ENCODE results near the gene SLC7A1.

Gene SLC7A1

DNA sequence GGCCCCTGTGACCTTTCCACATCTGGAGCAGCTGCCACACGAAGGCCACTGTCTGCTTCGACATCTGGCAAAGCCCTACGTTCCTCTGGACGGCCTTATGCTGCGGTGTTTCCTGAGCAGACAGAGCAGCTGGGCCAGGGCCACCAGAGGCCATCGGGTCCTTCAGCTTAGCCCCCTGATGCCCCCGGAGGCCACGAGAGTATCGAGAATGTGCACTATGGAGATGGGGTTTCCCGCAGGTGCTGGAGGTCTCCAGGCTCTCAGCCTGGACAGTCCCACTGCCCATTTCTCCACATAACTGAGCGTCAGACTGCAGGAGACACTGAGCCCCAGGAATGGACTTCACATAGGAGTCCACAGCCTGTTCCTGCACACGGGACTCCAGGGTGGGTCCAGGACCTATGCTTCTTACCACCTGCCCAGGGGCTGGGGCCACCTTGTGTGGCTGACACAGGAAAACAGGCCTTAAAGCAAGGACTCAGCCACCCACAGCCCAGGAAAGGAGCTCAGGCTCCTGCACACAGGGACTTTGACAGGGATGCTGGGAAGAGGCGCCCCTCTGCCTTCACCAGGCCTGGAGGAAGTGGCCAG is 80.7 kb downstream of the SLC7A1 start:
- Mint-ChIP-seq H3K9me3 (no peaks in the 10 kb centered on the region), H3K36me3 (ENCODE audit: low read depth) (peaks cover 12% of the 10 kb centered on the region), H3K27me3 (ENCODE audit: low read depth) (peaks cover 3% of the 10 kb centered on the region), H3K4me1 (peaks cover 37% of the 10 kb centered on the region), H3K4me3 (no peak overlapping the region), H3K27ac (no peak overlapping the region)
- no peak for TF ChIP-seq CTCF (IDR thresholded peaks at IDR 0.05; ENCODE audit: unreplicated experiment in 3 of 3)

GRCh38 chr13:29513981-29514719 is 81.3 kb downstream of the SLC7A1 start:
- TF ChIP-seq CTCF (IDR thresholded peaks at IDR 0.05; ENCODE audit: unreplicated experiment in 3 of 3) = no peak
- peak overlapping the region in 1 of 3 experiments; percentile 70 for H3K27ac Mint-ChIP-seq

DNA sequence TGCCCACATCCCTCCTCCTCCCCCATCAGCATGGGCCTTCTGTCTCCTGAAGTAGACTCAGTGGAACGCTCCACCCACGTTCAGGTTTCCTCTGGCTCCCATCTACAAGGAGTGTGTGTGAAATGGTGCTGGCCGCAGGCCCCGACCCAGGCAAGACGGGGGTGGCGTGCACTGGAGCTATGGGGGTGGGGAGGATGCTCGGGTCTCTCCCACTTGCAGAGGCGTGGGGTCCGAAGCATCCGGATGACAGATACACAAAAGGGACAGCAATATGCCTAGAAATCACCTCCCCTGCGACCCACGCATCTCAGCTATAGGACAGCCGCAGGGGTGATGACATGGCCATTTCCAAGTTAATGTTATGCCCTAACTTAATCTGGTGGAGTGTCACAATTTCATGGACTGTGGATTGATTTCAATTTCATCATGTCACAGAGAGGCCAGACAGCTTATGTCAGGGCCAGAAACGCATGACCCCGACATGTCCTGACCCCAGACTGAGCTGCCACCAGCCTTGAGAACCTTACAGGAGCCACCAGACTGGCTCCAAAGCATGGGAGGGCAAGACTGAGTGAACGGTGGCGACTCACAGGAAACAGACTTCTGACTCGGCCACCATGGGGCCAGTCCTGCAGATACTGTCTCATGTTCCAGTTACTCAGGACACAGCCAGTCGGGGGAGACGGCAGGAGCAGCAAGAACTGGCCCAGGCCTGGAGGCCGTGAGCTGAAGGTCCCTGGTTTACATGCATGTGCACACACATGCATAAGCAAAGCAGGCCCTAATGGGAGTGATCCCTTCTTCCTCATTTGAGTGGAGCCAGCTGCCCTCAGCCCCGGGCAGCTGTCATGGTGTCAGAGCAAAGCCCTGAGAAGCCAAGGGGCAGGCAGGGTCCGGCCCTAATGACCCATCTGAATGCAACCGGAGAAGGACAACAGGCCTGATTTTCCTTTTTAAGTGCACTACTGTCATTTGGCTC is 82.2 kb downstream of the SLC7A1 start:
- Mint-ChIP-seq H3K9me3 (no peaks in the 10 kb centered on the region), H3K36me3 (ENCODE audit: low read depth) (peaks cover 12% of the 10 kb centered on the region), H3K27me3 (ENCODE audit: low read depth) (peaks cover 3% of the 10 kb centered on the region), H3K27ac (peak overlapping the region in 1 of 3 experiments; percentile 70), H3K4me3 (no peak overlapping the region), H3K4me1 (peaks cover 52% of the 10 kb centered on the region)
- no peak for TF ChIP-seq CTCF (IDR thresholded peaks at IDR 0.05; ENCODE audit: unreplicated experiment in 3 of 3)

More at GRCh38 chr13:29513981-29514719, 81.3 kb downstream of the SLC7A1 start:
- H3K4me3 Mint-ChIP-seq = no peak overlapping the region
- no peaks in the 10 kb centered on the region for H3K9me3 Mint-ChIP-seq
- peaks cover 12% of the 10 kb centered on the region for H3K36me3 Mint-ChIP-seq (ENCODE audit: low read depth)
- H3K4me1 Mint-ChIP-seq = peaks cover 44% of the 10 kb centered on the region
- peaks cover 3% of the 10 kb centered on the region for H3K27me3 Mint-ChIP-seq (ENCODE audit: low read depth)

DNA sequence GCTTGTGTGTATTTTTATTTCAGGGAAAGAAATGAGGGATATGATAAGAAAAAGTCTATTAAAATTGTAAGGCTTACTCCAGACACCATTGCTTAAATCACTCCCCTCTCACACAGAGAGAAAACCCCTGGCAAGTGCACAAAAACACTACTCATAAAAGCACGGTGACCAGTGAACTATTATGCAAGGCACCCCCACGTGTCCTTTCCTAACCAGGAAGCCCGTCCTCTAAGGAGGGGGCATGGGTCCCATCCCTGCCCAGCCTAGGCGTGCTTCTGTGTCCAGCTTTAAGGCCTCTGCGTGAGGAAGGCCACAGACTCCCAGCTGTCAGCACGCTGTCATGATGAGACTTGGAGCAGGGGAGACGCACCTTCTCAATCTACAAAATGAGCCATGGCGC is 83.5 kb downstream of the SLC7A1 start:
- Mint-ChIP-seq H3K4me1 (peaks cover 65% of the 10 kb centered on the region), H3K27ac (peak overlapping the region in 1 of 3 experiments; percentile 35), H3K4me3 (no peak overlapping the region), H3K36me3 (ENCODE audit: low read depth) (peaks cover 4% of the 10 kb centered on the region), H3K27me3 (ENCODE audit: low read depth) (peaks cover 12% of the 10 kb centered on the region), H3K9me3 (no peaks in the 10 kb centered on the region)
- no peak for TF ChIP-seq CTCF (IDR thresholded peaks at IDR 0.05; ENCODE audit: unreplicated experiment in 3 of 3)

DNA sequence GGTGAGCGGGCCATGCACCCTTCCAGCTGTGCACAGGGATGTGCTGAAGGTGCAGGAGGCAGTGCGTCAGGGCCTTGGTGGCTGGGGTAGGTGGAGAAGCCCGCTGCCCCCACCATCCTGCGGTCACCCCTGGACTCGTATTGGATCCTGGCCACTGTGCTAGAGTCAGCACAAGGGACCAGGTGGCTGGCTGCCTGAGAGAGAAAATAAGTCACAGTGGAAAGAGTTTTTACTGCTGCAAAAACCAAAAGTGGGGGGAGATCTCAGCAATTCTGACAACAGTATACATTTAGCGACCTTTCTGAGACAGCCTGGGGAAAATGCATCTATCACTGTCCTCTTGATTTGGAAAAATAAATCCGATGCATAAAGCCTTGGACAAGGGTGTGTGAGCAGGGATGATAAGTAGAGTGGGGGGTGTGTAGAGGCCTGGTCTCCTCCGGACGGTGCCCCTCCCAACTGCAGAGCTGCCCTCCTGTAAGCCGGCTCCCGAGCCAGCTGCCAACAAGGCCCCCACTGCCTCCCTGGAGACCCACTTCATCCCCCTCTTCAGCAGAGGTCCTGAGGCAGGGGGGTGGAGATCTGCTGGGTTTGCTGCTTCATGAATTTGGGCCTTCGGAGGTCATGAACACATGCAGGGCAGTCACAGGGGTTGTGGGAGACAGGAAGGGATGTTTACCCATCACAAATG is 84.2 kb downstream of the SLC7A1 start:
- peaks cover 12% of the 10 kb centered on the region for H3K27me3 Mint-ChIP-seq (ENCODE audit: low read depth)
- H3K9me3 Mint-ChIP-seq = no peaks in the 10 kb centered on the region
- peak overlapping the region in 1 of 3 experiments; percentile 35 for H3K27ac Mint-ChIP-seq
- no peak overlapping the region for H3K4me3 Mint-ChIP-seq
- H3K36me3 Mint-ChIP-seq (ENCODE audit: low read depth) = peaks cover 4% of the 10 kb centered on the region
- TF ChIP-seq CTCF (IDR thresholded peaks at IDR 0.05; ENCODE audit: unreplicated experiment in 3 of 3) = no peak
- peaks cover 72% of the 10 kb centered on the region for H3K4me1 Mint-ChIP-seq

Data from nephron (organoid).